HG02970 (cell line): ENCODE measurements around the gene LRRN2.
"Not testable (repeated sequence)": the region's sequence is repeated elsewhere in the genome, so short reads cannot be mapped to it uniquely, and the experiment has no call there.

Experiments
- ATAC-seq: cut with Tn5 transposase; IDR thresholded peaks from one replicate; pipeline ENCODE4 v1.9.1; 2021; ENCODE audit warnings: mild to moderate bottlenecking, moderate library complexity, moderate number of reproducible peaks; ENCODE audit not compliant: unreplicated experiment, low FRiP score

LRRN2 gene

GRCh38 chr1:204634260-204634910 lies 51.2 kb downstream of the LRRN2 start:
- no peak for ATAC-seq

GRCh38 chr1:204633665-204634064 lies 51.9 kb downstream of the LRRN2 start:
- no peak for ATAC-seq

GRCh38 chr1:204630132-204630905 lies 55.2 kb downstream of the LRRN2 start:
- ATAC-seq = no peak

GRCh38 chr1:204629459-204629858 lies 56.1 kb downstream of the LRRN2 start:
- not testable (repeated sequence) for ATAC-seq

GRCh38 chr1:204628868-204629267 lies 56.7 kb downstream of the LRRN2 start:
- no peak for ATAC-seq

GRCh38 chr1:204627436-204627835 lies 58.1 kb downstream of the LRRN2 start:
- ATAC-seq = no peak

GRCh38 chr1:204626381-204626780 lies 59.2 kb downstream of the LRRN2 start:
- ATAC-seq = no peak

- no peak for ATAC-seq
Observed at GRCh38 chr1:204624631-204625216, 60.8 kb downstream of the LRRN2 start.

- no peak for ATAC-seq
Observed at GRCh38 chr1:204623894-204624361, 61.6 kb downstream of the LRRN2 start.

- no peak for ATAC-seq
Observed at GRCh38 chr1:204623365-204623893, 62.1 kb downstream of the LRRN2 start.

- no peak for ATAC-seq
Observed at GRCh38 chr1:204621996-204622395, 63.5 kb downstream of the LRRN2 start.

- ATAC-seq = no peak
Observed at GRCh38 chr1:204621396-204621795, 64.1 kb downstream of the LRRN2 start.

- no peak for ATAC-seq
Observed at GRCh38 chr1:204619721-204620120, 65.8 kb downstream of the LRRN2 start.

GRCh38 chr1:204618148-204618760 lies 67.3 kb downstream of the LRRN2 start:
- ATAC-seq = no peak

- ATAC-seq = no peak
Observed at GRCh38 chr1:204617256-204618147, 68.0 kb downstream of the LRRN2 start.

GRCh38 chr1:204616641-204617040 lies 68.9 kb downstream of the LRRN2 start:
- ATAC-seq = no peak

- ATAC-seq = no peak
Observed at GRCh38 chr1:204615881-204616280, 69.7 kb downstream of the LRRN2 start.

- ATAC-seq = no peak
Observed at GRCh38 chr1:204613636-204614035, 71.9 kb downstream of the LRRN2 start.

- no peak for ATAC-seq
Observed at GRCh38 chr1:204612326-204612725, 73.2 kb downstream of the LRRN2 start.

- ATAC-seq = no peak
Observed at GRCh38 chr1:204611036-204611435, 74.5 kb downstream of the LRRN2 start.
